GM12878 (cell line): ENCODE data around the gene GON7. TPM values are rescaled to one million over a fixed set of nuclear protein-coding genes. Genes with fewer than 3 reads are reported as not detected.

Experiments used
- MEF2A ChIP-seq: IDR thresholded peaks from 2 replicates; pipeline ENCODE4 v1.6.1; 2011; ENCODE audit warnings: low read depth, mild to moderate bottlenecking, low read length, moderate library complexity; ENCODE audit not compliant: insufficient read depth
- RAD21 ChIP-seq: IDR thresholded peaks from 2 replicates; pipeline ENCODE4 v1.6.1; 2011; ENCODE audit warnings: mild to moderate bottlenecking, low read depth, low read length, moderate library complexity; ENCODE audit not compliant: insufficient read depth
- SMAD1 ChIP-seq: fragments of 450-650 bp; IDR thresholded peaks from 2 replicates; pipeline ENCODE4 v1.6.1; 2018; ENCODE audit warnings: mild to moderate bottlenecking, low read depth; ENCODE audit not compliant: partially characterized antibody
- polyA plus RNA-seq, 11 experiments: library from polyadenylated mRNA; depleted of rRNA in 4 of 11; unstranded in 6 of 11; stranded (reverse) in 5 of 11; fragments of >200 nt; fragmentation: Nextera tagmentation in 4 of 11; fragmentation: Illumina TruSeq in 1 of 11; extraction: Ambion mirVana in 4 of 11; extraction: Trizol in 1 of 11; gene quantifications; 1 replicate in 1 of 11; 2 replicates in 10 of 11; pipeline versions ENCODE4 v1.2.1 to v1.2.3, GENCODE V29; 2011 to 2016; ENCODE audit warnings: inconsistent platforms in 2 of 11, missing spikeins in 2 of 11, low read depth in 1 of 11
- total RNA-seq, 4 experiments: library from RNA; depleted of rRNA in 3 of 4; stranded (reverse); fragments of >200 nt in 3 of 4; fragmentation: Illumina TruSeq in 1 of 4; extraction: Trizol in 1 of 4; gene quantifications; 2 replicates each; pipeline versions ENCODE4 v1.2.1 to v1.2.3, GENCODE V29; 2013 to 2021
- TF ChIP-seq, protein P1 (sequence below): fragments of 450-650 bp; IDR thresholded peaks from 2 replicates; pipeline ENCODE4 v1.6.1; 2017; ENCODE audit warnings: mild to moderate bottlenecking, moderate library complexity
- TF ChIP-seq, protein P2 (sequence below): fragments of 450-650 bp; formaldehyde crosslinking; IDR thresholded peaks from 2 replicates; pipeline ENCODE4 v1.5.0; 2022; ENCODE audit warnings: mild to moderate bottlenecking, missing genetic modification characterization

The GON7 gene
- total and polyA plus RNA-seq, 10 of the 15 experiments (the other 5 are each of a cell fraction or from before 2014, with no cell fraction given) = 21.6 to 59.0 (median 33.0) TPM

DNA sequence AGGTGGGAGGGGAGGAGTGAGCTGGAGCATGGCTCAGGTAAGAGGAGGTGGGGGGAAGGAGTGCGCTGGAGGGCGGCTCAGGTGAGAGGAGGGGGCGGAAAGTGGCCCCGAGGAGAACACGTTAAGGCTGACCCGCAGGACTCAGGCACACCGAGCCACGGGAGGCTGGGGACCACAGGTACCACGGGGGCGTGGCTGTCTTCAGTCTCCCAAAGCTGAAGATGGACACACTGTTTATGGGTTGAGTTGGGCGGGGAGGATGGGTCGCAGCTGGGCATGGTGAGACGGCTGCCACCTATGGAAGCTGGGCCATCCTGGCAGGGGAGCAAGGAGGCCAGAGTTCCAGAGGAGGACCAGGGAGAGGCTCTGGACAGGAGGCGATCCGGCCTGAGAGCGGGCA lies 23.7 kb upstream of the GON7 start (continued):
- TF ChIP-seq, protein P1, sequence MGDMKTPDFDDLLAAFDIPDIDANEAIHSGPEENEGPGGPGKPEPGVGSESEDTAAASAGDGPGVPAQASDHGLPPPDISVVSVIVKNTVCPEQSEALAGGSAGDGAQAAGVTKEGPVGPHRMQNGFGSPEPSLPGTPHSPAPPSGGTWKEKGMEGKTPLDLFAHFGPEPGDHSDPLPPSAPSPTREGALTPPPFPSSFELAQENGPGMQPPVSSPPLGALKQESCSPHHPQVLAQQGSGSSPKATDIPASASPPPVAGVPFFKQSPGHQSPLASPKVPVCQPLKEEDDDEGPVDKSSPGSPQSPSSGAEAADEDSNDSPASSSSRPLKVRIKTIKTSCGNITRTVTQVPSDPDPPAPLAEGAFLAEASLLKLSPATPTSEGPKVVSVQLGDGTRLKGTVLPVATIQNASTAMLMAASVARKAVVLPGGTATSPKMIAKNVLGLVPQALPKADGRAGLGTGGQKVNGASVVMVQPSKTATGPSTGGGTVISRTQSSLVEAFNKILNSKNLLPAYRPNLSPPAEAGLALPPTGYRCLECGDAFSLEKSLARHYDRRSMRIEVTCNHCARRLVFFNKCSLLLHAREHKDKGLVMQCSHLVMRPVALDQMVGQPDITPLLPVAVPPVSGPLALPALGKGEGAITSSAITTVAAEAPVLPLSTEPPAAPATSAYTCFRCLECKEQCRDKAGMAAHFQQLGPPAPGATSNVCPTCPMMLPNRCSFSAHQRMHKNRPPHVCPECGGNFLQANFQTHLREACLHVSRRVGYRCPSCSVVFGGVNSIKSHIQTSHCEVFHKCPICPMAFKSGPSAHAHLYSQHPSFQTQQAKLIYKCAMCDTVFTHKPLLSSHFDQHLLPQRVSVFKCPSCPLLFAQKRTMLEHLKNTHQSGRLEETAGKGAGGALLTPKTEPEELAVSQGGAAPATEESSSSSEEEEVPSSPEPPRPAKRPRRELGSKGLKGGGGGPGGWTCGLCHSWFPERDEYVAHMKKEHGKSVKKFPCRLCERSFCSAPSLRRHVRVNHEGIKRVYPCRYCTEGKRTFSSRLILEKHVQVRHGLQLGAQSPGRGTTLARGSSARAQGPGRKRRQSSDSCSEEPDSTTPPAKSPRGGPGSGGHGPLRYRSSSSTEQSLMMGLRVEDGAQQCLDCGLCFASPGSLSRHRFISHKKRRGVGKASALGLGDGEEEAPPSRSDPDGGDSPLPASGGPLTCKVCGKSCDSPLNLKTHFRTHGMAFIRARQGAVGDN = no peak
- TF ChIP-seq SMAD1 (no peak), MEF2A (no peak), RAD21 (no peak)
- TF ChIP-seq, protein P2, sequence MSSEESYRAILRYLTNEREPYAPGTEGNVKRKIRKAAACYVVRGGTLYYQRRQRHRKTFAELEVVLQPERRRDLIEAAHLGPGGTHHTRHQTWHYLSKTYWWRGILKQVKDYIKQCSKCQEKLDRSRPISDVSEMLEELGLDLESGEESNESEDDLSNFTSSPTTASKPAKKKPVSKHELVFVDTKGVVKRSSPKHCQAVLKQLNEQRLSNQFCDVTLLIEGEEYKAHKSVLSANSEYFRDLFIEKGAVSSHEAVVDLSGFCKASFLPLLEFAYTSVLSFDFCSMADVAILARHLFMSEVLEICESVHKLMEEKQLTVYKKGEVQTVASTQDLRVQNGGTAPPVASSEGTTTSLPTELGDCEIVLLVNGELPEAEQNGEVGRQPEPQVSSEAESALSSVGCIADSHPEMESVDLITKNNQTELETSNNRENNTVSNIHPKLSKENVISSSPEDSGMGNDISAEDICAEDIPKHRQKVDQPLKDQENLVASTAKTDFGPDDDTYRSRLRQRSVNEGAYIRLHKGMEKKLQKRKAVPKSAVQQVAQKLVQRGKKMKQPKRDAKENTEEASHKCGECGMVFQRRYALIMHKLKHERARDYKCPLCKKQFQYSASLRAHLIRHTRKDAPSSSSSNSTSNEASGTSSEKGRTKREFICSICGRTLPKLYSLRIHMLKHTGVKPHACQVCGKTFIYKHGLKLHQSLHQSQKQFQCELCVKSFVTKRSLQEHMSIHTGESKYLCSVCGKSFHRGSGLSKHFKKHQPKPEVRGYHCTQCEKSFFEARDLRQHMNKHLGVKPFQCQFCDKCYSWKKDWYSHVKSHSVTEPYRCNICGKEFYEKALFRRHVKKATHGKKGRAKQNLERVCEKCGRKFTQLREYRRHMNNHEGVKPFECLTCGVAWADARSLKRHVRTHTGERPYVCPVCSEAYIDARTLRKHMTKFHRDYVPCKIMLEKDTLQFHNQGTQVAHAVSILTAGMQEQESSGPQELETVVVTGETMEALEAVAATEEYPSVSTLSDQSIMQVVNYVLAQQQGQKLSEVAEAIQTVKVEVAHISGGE = no peak
